ENCODE results near the gene DNAJC5.
"Not testable (repeated sequence)": the region's sequence is repeated elsewhere in the genome, so short reads cannot be mapped to it uniquely, and the experiment has no call there.

Gene DNAJC5

GRCh38 chr20:63970714-63971431 is 75.9 kb downstream of the DNAJC5 start:
- DNase-seq: no peak

GRCh38 chr20:63971960-63972311 is 77.0 kb downstream of the DNAJC5 start:
- DNase-seq: not testable (repeated sequence)

GRCh38 chr20:63972312-63973159 is 77.6 kb downstream of the DNAJC5 start:
- no peak for DNase-seq

GRCh38 chr20:63973160-63973479 is 78.2 kb downstream of the DNAJC5 start:
- no peak for DNase-seq

GRCh38 chr20:63973636-63974401 is 78.9 kb downstream of the DNAJC5 start:
- DNase-seq: peak; percentile 91

- no peak for DNase-seq
These were observed 79.7 kb downstream of the DNAJC5 start for GRCh38 chr20:63974402-63975200.

GRCh38 chr20:63976511-63976910 is 81.6 kb downstream of the DNAJC5 start:
- DNase-seq: not testable (repeated sequence)

GRCh38 chr20:63976980-63977738 is 82.2 kb downstream of the DNAJC5 start:
- DNase-seq: peak; percentile 35

GRCh38 chr20:63977739-63978276 is 82.9 kb downstream of the DNAJC5 start:
- DNase-seq: peak; percentile 35

GRCh38 chr20:63978319-63979228 is 83.6 kb downstream of the DNAJC5 start:
- DNase-seq: peak; percentile 76

- DNase-seq: no peak
These were observed 84.3 kb downstream of the DNAJC5 start for GRCh38 chr20:63979229-63979556.

- peak; percentile 78 for DNase-seq
These were observed 84.8 kb downstream of the DNAJC5 start, which contains the start of gene SAMD10 for GRCh38 chr20:63979557-63980316. SAMD10 (minus strand) TSS chr20:63979642; CDS start chr20:63979467, 175 bp downstream.

GRCh38 chr20:63980317-63980805 is 85.4 kb downstream of the DNAJC5 start:
- DNase-seq: no peak

GRCh38 chr20:63980806-63981728 is 86.1 kb downstream of the DNAJC5 start, which contains the start of gene PRPF6:
PRPF6 (plus strand) TSS chr20:63981132; CDS start chr20:63981246, 114 bp downstream.
- DNase-seq: peak; percentile 98

GRCh38 chr20:63982937-63983336 is 88.0 kb downstream of the DNAJC5 start:
- DNase-seq: no peak

All from OCI-M1 (cell line).